Caco-2 (cell line): ENCODE results near the gene CEACAM16. TPM values are rescaled to one million over a fixed set of nuclear protein-coding genes. Genes with fewer than 3 reads are reported as not detected.

Experiments
- BruUV-seq: library from RNA; stranded (reverse); fragments of 400-500 nt; replicated peaks from 2 replicates; lab custom pipeline; 2021; lab: Mats Ljungman, UMichigan
- CTCF ChIA-PET: fragments of 300-600 bp; sonication (Branson Sonifier 250); formaldehyde crosslinking; loops from one replicate; lab custom pipeline; 2022; ENCODE audit warnings: antibody characterized with exemption; lab: Charles Lee
- POLR2A ChIA-PET: fragments of 300-600 bp; sonication (Branson Sonifier 250); formaldehyde crosslinking; loops from one replicate; lab custom pipeline; 2022; ENCODE audit warnings: antibody characterized with exemption; lab: Charles Lee
- DNase-seq, 2 experiments: peaks; one replicate each; pipeline versions ENCODE4 v3.0.0 to v3.0.0-alpha.2; 2020 to 2022
- H3K27me3 ChIP-seq: replicated peaks from 2 replicates; pipeline ENCODE4 v1.6.0; 2011; ENCODE audit warnings: low read length; ENCODE audit not compliant: control insufficient read depth, insufficient read depth
- H3K36me3 ChIP-seq: 2 replicates; pipeline ENCODE4 v1.5.1; 2011; ENCODE audit warnings: low read length; ENCODE audit not compliant: control insufficient read depth, insufficient read depth
- H3K4me1 ChIP-seq: fragments of 250-450 bp; sonication (Bioruptor Pico); 2 replicates; pipeline ENCODE4 v1.5.1; 2020; ENCODE audit warnings: mild to moderate bottlenecking
- H3K4me3 ChIP-seq: 2 replicates; pipeline ENCODE4 v1.5.1; 2011; ENCODE audit warnings: low read depth, mild to moderate bottlenecking, control low read depth, low read length
- H3K9me3 ChIP-seq: fragments of 250-450 bp; sonication (Bioruptor Pico); 2 replicates; pipeline ENCODE4 v1.5.1; 2020; ENCODE audit warnings: mild to moderate bottlenecking, moderate library complexity
- H3K27ac Mint-ChIP-seq: one replicate; pipeline ENCODE4 v1.8.0; 2022; ENCODE audit warnings: mixed read lengths; ENCODE audit not compliant: unreplicated experiment
- H3K27me3 Mint-ChIP-seq: one replicate; pipeline ENCODE4 v1.8.0; 2022; ENCODE audit warnings: mixed read lengths; ENCODE audit not compliant: insufficient read depth, unreplicated experiment
- H3K36me3 Mint-ChIP-seq: one replicate; pipeline ENCODE4 v1.8.0; 2022; ENCODE audit warnings: mild to moderate bottlenecking, mixed read lengths; ENCODE audit not compliant: insufficient read depth, unreplicated experiment
- H3K4me1 Mint-ChIP-seq: one replicate; pipeline ENCODE4 v1.8.0; 2022; ENCODE audit warnings: low read depth, mixed read lengths; ENCODE audit not compliant: unreplicated experiment
- H3K4me3 Mint-ChIP-seq: one replicate; pipeline ENCODE4 v1.8.0; 2022; ENCODE audit warnings: mild to moderate bottlenecking, moderate library complexity, mixed read lengths; ENCODE audit not compliant: unreplicated experiment
- H3K9me3 Mint-ChIP-seq: one replicate; pipeline ENCODE4 v1.8.0; 2022; ENCODE audit warnings: mixed read lengths; ENCODE audit not compliant: unreplicated experiment
- intact Hi-C: fragments of 100-400 bp; cut with micrococcal nuclease; formaldehyde crosslinking; loops from one replicate; pipeline ENCODE4 v1.10.0; 2022; ENCODE audit not compliant: unreplicated experiment
- total RNA-seq: library from RNA; stranded (reverse); gene quantifications from 2 replicates; pipeline ENCODE4 v1.2.3, GENCODE V29; 2022
- TF ChIP-seq, protein P1 (sequence below), 2 experiments: fragments of 200-600 bp in 1 of 2; IDR thresholded peaks; 1 replicate in 1 of 2; 2 replicates in 1 of 2; pipeline versions ENCODE4 v1.5.1 to v1.8.0; 2011 to 2022; ENCODE audit warnings: antibody characterized with exemption in 1 of 2, control low read depth in 1 of 2, inconsistent platforms in 1 of 2, low read depth in 1 of 2, low read length in 1 of 2, mild to moderate bottlenecking in 1 of 2, moderate library complexity in 1 of 2; ENCODE audit not compliant: insufficient read depth in 1 of 2, severe bottlenecking in 1 of 2, unreplicated experiment in 1 of 2

CEACAM16 gene
- total RNA-seq, 1 experiment from 2014 or later: not detected

DNA sequence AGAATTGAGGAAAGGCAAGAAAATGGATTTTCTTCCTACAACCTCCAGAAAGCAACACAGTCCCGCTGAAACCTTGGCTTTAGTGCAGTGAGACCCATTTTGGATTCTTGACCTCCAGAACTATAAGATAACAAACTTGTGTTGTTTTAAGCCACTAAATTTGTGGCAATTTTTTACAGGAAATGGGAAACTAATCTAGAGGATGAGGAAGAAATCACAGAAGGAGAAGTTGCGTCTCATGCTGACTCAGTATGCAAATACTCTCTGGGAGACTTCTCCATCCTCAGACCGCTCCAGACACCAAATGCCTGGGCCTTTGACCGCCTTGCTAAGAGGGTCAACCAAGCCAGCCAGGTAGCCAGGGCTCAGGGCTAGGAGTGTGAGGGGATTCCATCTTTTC, 13.1 kb upstream of the CEACAM16 start:
- TF ChIP-seq, protein P1, sequence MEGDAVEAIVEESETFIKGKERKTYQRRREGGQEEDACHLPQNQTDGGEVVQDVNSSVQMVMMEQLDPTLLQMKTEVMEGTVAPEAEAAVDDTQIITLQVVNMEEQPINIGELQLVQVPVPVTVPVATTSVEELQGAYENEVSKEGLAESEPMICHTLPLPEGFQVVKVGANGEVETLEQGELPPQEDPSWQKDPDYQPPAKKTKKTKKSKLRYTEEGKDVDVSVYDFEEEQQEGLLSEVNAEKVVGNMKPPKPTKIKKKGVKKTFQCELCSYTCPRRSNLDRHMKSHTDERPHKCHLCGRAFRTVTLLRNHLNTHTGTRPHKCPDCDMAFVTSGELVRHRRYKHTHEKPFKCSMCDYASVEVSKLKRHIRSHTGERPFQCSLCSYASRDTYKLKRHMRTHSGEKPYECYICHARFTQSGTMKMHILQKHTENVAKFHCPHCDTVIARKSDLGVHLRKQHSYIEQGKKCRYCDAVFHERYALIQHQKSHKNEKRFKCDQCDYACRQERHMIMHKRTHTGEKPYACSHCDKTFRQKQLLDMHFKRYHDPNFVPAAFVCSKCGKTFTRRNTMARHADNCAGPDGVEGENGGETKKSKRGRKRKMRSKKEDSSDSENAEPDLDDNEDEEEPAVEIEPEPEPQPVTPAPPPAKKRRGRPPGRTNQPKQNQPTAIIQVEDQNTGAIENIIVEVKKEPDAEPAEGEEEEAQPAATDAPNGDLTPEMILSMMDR (IDR thresholded peaks at IDR 0.05; ENCODE audit: insufficient read depth in 1 of 2, low read depth in 1 of 2, low read length in 1 of 2, severe bottlenecking in 1 of 2, unreplicated experiment in 1 of 2): no peak
- Histone ChIP-seq H3K4me3 (no peak overlapping the region), H3K27me3 (no peaks in the 10 kb centered on the region), H3K9me3 (no peaks in the 10 kb centered on the region), H3K4me1 (peaks cover 13% of the 10 kb centered on the region), H3K36me3 (no peaks in the 10 kb centered on the region; the same call in 1 of the 2 replicates)
- Mint-ChIP-seq H3K27me3 (no peaks in the 10 kb centered on the region), H3K9me3 (no peaks in the 10 kb centered on the region), H3K4me1 (peaks cover 25% of the 10 kb centered on the region), H3K27ac (no peak overlapping the region), H3K36me3 (no peaks in the 10 kb centered on the region), H3K4me3 (no peak overlapping the region)
- CTCF ChIA-PET: interaction anchor here (0.6 kb wide), 1 partner anchor 303 kb away, joined by 5 read pairs; no protein-coding TSS in a partner anchor
- DNase-seq: no peak
- intact Hi-C loops: no loop called here
- no TSS peak for BruUV-seq
- POLR2A ChIA-PET: no interaction called here

DNA sequence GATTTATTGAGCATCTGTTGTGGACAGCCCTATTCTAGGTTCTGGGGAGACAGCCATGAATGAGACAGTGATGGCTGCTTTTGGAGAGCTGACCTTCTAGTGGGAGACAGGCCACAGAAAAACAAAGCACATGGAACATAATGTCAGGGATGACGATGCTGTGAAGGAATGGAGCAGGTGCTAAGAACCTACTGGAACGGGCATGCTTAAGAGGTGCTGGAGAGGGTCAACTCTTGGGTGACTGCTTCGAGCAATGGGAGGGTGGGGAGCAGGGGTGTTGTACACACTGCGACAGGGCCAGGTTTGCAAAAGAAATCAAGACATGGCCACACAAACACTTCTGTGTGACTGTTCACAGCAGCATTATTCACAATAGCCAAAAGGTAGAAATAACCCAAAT, 12.1 kb upstream of the CEACAM16 start:
- no peak for DNase-seq

DNA sequence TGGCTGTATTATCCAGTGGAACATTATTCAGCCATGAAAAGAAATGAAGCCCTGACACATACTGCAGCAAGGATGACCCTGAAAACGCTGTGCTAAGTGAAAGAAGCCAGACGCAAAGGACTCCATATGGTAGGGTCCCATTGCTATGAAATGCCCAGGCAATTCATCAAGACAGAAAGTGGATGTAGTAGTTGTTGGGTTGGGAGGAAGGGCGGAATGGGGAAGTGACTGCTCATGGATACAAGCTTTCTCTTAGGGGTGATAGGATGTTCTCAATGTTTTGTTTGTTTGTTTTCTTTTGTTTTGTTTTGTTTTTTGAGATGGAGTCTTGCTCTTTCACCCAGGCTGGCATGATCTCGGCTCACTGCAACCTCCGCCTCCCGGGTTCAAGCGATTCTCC, 11.1 kb upstream of the CEACAM16 start:
- Histone ChIP-seq H3K36me3 (no peaks in the 10 kb centered on the region; the same call in 1 of the 2 replicates), H3K9me3 (no peaks in the 10 kb centered on the region), H3K4me3 (no peak overlapping the region), H3K27me3 (no peaks in the 10 kb centered on the region), H3K4me1 (peaks cover 23% of the 10 kb centered on the region)
- no peak for DNase-seq
- TF ChIP-seq, protein P1 (IDR thresholded peaks at IDR 0.05; ENCODE audit: insufficient read depth in 1 of 2, low read depth in 1 of 2, low read length in 1 of 2, severe bottlenecking in 1 of 2, unreplicated experiment in 1 of 2): no peak
- BruUV-seq: no TSS peak
- no peaks in the 10 kb centered on the region for H3K27me3 Mint-ChIP-seq
- ChIA-PET CTCF (interaction anchor here (0.6 to 5.7 kb wide), 2 partner anchors 61 to 83 kb away, joined by 3 to 46 read pairs; no protein-coding TSS in a partner anchor), POLR2A (no interaction called here)
- no peaks in the 10 kb centered on the region for H3K9me3 Mint-ChIP-seq
- H3K4me3 Mint-ChIP-seq: no peak overlapping the region
- no peaks in the 10 kb centered on the region for H3K36me3 Mint-ChIP-seq
- H3K4me1 Mint-ChIP-seq: peaks cover 23% of the 10 kb centered on the region
- no peak overlapping the region for H3K27ac Mint-ChIP-seq
- intact Hi-C loops: no loop called here

More for the DNA sequence above, 12.1 kb upstream of the CEACAM16 start:
- no peak overlapping the region for H3K27ac Mint-ChIP-seq
- TF ChIP-seq, protein P1 (IDR thresholded peaks at IDR 0.05; ENCODE audit: insufficient read depth in 1 of 2, low read depth in 1 of 2, low read length in 1 of 2, severe bottlenecking in 1 of 2, unreplicated experiment in 1 of 2): no peak
- H3K4me3 ChIP-seq: no peak overlapping the region
- no peaks in the 10 kb centered on the region for H3K9me3 ChIP-seq
- ChIA-PET POLR2A (no interaction called here), CTCF (no interaction called here)
- H3K36me3 ChIP-seq: no peaks in the 10 kb centered on the region; the same call in 1 of the 2 replicates
- peaks cover 25% of the 10 kb centered on the region for H3K4me1 Mint-ChIP-seq
- H3K4me1 ChIP-seq: peaks cover 17% of the 10 kb centered on the region
- no peaks in the 10 kb centered on the region for H3K27me3 ChIP-seq
- no TSS peak for BruUV-seq
- no peaks in the 10 kb centered on the region for H3K36me3 Mint-ChIP-seq
- no peaks in the 10 kb centered on the region for H3K9me3 Mint-ChIP-seq
- intact Hi-C loops: no loop called here
- no peaks in the 10 kb centered on the region for H3K27me3 Mint-ChIP-seq
- H3K4me3 Mint-ChIP-seq: no peak overlapping the region
